KOPT-K1 (cell line): Measurements from ENCODE around the gene TLL2.

ENCODE experiments used
- H3K27ac ChIP-seq: fragments of 200-600 bp; sonication (generic); 2 replicates; pipeline ENCODE4 v1.5.1; 2016; ENCODE audit warnings: antibody characterized with exemption, mild to moderate bottlenecking, low read depth, low read length; ENCODE audit not compliant: poor library complexity, severe bottlenecking
- H3K36me3 ChIP-seq: fragments of 200-600 bp; sonication (generic); 2 replicates; pipeline ENCODE4 v1.5.1; 2017; ENCODE audit warnings: antibody characterized with exemption, mild to moderate bottlenecking, low read length, moderate library complexity; ENCODE audit not compliant: insufficient read depth
- H3K9me3 ChIP-seq: fragments of 200-600 bp; sonication (generic); 2 replicates; pipeline ENCODE4 v1.5.1; 2017; ENCODE audit warnings: antibody characterized with exemption, low read length, mild to moderate bottlenecking; ENCODE audit not compliant: insufficient read depth, poor library complexity, severe bottlenecking

TLL2 gene

DNA sequence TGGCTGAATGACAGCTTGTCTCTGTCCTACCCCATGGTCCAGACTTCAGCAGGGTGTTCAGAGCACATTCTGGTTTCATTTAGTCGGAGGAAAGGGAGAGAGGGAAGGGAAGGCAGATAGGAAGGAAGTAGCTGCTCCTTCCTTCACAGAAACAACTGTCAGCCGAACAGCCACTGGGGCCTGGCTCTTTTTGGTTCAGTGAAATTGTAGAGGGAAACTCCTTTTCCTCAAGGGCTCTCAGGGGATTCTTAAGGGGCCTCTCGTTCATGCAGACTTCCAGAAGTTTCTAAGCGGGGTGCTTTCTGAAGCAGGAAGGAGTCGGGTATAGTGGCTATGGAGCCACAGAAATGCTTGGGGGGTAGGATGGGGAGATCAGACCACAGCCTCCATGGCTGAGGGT, 56.4 kb downstream of the TLL2 start:
- no peak overlapping the region for H3K27ac ChIP-seq

DNA sequence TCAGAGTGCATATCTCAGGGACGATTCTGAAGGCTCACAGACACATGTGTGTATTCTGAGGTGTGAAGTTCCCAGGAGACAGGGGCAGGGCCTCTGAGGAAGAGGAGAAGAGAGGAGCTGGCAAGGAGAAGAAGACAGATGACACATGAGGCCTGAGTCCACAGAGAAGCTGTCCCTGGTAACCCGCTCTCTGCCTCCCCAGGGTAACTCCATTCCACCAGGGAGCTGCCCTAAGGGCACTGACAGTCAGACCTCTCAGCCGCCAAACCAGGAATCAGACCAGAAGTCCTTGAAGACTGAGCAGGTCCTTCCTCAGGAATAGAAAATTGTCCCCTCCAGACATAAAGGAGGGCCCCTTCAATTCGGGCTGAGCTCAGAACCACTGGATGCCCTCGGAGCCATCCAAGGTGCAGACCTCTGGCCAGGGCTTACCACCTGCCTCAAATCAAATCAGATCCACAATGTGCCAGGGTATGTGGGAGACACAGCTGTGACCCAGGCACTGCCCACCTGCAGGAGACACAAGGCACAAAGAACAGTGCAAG, 57.4 kb downstream of the TLL2 start:
- Histone ChIP-seq H3K9me3 (peaks cover 14% of the 10 kb centered on the region), H3K27ac (no peak overlapping the region), H3K36me3 (no peaks in the 10 kb centered on the region)

More for the DNA sequence above, 56.4 kb downstream of the TLL2 start:
- H3K9me3 ChIP-seq, result peaks cover 14% of the 10 kb centered on the region
- no peaks in the 10 kb centered on the region for H3K36me3 ChIP-seq

DNA sequence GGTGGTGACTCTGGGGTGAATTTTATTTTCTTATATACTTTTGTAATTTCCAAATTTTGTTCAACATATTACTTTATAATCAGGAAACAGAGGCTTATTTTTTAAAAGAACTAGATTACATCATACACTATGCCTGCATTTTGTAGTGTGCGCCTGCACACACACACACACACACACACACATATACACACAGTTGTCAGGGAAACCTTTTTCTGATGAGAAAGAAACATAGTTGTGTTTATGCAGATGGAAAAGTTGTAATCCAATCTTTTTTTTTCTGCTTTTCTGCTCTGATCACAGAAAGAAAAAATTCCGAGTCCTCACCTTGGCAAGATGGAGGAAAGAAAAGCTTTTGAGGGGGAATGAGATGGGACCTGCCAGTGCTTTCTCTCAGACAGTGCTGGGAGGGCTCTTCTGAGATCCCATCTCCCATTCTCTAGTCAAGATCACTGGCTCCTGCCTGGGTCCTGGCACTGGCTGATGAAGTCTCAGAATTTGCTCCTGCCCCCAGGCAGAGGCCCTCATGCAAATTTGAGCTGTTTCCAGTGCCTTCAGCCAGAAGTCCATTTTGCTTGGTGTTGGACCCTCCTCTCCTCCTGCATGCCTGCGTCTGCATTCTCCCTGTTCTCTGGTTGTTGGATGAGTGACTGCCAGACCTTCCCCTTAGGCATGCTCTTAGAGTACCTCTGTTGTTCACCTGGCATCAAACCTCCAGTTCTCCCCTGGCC, 59.7 kb downstream of the TLL2 start:
- Histone ChIP-seq H3K9me3 (no peaks in the 10 kb centered on the region), H3K36me3 (no peaks in the 10 kb centered on the region), H3K27ac (no peak overlapping the region)

DNA sequence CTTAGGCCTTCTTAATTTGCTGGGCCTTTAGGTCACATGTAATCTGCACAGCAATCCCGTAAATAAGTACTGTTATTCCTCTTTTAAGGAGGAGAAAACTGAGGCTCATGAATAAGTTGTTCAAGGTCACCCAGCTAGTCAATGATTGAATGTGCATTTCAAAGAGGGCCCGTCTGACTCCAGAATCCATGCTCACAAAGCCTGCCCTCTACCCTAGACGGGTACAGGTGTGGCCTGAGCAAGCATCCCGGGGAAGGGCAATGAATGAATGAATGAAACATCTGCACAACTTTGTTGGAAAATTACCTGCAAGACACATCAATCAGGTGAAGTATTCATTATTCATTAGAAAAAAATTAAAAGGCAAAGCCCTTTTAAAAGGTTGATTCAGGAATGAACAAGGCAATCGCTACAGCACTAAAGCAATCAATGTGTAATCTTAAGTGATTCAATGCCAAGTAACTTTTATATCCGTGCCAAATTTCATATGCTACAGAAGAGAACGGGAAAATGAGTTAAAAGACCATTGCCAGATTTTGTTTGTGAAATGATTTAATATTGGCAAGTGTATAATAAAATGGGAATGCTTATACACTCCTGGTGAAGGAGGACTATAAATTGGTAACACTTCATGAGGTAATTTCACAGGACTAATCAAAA, 61.1 kb downstream of the TLL2 start:
- H3K36me3 ChIP-seq, result no peaks in the 10 kb centered on the region
- H3K9me3 ChIP-seq, result no peaks in the 10 kb centered on the region

DNA sequence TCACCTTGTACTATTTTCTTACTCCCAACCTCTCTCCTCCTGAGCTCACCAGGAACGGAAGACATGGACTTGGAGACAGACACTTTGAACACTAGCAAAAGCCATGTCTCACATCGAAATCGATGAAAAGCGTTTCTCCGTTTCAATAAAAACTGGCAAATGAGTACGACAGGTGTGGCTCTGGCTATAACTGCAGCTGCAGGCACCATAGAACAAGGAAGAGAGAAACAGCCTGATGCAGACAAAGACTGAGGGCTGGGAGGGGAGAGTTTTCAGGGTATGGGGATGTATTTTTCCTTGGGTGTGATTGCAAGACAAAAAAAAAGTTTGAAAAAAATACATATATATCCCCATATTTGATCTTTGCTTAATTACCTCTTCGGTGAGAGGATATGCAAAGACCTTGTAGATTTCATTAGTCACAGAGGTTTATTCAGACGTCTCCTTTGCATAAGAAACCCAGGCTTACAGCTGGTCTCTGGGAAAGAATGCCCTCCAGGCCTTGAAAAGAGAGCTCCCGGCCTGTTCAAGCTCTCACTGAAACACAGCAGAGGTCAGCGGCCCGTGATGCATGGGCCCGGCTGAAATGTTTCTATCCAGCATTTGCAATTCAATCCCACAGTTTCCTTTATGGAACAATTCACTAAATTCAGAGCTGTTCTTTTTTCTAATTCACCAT, 63.1 kb downstream of the TLL2 start:
- no peaks in the 10 kb centered on the region for H3K36me3 ChIP-seq
- H3K9me3 ChIP-seq, result no peaks in the 10 kb centered on the region
- no peak overlapping the region for H3K27ac ChIP-seq

More for the DNA sequence above, 61.1 kb downstream of the TLL2 start:
- no peak overlapping the region for H3K27ac ChIP-seq

DNA sequence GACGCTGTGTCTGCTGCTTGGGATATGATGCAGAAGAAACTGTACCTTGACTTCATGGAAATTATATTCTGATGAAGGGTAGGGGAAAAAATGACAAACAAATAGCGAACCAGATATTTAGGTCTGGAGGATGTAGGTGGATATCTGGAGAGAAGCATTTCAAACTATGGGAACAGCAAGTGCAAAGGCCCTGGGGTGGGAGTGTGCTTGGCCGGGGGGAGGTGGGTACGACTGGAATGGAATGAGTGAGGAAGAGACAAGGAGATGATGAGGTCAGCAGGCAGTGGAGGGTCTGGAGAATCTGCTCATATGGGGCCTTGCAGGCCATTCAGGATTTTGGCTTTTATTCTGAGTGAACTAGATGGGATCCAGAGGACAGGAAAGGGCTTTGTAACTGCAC, 65.2 kb downstream of the TLL2 start:
- no peaks in the 10 kb centered on the region for H3K36me3 ChIP-seq
- H3K9me3 ChIP-seq, result no peaks in the 10 kb centered on the region
- no peak overlapping the region for H3K27ac ChIP-seq

DNA sequence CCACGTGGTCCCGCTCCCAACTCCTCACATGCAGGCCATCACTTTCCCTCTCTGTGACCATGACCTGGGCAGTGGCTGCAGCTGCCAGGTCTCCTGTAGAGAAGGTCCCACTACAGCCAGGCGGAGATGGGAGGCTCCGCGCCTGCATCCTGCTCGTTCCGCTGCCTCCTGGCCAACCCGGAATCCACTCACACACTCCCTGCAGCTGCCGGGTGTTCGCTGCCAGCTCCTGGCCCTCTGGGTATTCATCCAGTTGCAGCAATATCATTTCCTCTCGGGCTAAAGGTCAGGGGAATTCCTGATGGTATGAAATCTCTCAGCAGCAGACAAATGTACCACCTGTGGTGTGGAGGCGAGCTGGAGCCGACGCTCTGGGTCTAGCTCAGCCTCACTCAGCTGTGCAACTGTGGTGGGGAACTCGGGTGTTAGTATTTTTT, 65.7 kb downstream of the TLL2 start:
- Histone ChIP-seq H3K36me3 (no peaks in the 10 kb centered on the region), H3K9me3 (no peaks in the 10 kb centered on the region), H3K27ac (no peak overlapping the region)

DNA sequence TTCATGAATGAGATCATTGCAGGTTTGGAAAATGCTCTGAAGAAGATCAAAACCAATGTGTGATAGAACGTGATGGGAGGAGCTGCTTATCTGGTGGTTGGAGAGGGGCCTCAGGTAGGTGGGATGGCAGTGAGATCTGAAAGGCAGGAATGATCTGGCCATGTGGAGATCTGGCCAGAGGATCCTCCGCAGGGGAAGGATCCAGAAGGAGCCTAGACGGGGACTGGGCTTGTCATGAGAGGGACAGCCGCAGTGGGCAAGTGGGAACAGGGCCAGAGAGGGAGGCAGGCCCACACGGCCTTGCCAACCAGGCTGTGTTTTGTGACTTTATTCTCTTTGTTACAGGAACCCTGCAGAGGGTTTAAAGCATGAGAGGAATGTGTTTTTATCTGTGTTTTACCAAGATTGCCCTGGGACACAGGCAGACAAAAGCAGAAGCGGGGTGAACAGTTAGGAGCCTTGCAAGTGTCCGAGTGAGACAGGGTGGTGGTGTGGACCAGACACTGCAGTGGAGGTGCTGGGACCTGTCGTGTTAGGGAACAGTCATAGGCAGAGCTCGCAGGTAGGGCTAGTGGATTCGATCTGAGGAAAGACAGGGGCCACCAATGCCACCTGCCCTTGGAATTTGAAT, 66.6 kb downstream of the TLL2 start:
- Histone ChIP-seq H3K9me3 (no peaks in the 10 kb centered on the region), H3K27ac (no peak overlapping the region), H3K36me3 (no peaks in the 10 kb centered on the region)

DNA sequence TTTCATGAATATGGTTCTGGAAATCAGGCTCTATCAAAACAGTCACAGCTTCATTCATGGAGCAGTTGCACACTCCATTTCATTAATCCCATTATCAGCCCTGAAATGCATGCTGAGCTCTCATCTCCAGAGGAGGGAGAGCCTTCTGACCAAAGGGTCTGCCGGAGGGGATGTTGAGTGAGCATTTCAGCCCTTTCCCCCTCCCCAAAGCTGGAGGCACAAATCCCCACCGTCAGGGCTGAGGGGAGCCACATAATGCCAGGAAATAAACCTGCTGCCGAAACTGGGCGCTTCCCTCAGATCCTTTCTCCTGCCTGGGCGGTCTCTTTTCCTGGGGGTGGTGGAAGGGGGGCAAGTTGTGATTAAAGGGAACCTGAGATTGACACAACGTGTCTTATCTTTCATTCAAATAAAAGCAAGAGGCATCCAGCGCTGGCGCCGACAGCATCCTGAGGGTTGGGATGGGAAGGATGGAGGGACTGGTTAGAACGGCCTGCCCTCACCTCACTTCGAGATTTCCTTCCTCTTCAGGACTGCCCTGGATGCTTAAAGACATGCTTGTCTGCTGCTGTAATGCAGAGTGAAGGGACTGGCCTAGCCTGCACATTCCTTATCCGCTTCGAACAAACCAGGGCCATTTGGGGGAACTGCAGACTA, 71.6 kb downstream of the TLL2 start:
- no peaks in the 10 kb centered on the region for H3K36me3 ChIP-seq
- H3K9me3 ChIP-seq, result no peaks in the 10 kb centered on the region
- H3K27ac ChIP-seq, result no peak overlapping the region

DNA sequence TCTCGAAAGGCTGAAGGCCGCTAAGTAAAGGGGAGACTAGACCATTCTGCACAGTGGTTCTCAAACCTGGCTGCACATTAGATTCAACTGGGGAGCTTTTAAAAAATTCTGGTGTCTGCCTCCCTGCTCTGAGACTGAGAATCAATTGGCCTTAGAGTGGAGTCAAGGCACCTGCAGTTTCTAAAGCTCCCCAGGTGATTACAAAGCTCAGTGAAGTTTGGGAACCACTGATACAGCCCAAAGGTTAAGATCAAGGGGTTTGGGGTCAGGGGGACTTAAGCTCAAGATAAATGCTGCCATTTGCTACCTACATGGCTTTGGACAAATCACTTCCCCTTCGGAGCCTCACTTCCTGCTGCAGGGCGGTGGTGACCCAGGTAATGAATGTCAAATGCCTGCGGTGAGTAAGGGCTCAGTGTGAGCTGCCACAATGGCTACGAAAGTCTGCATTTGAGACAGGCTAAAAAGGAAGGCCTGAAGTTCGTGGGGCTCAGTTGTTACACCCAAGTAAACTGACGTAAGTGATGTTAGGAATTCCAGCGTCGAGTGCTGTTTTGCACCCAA, 72.3 kb downstream of the TLL2 start:
- Histone ChIP-seq H3K9me3 (no peaks in the 10 kb centered on the region), H3K27ac (no peak overlapping the region), H3K36me3 (no peaks in the 10 kb centered on the region)

DNA sequence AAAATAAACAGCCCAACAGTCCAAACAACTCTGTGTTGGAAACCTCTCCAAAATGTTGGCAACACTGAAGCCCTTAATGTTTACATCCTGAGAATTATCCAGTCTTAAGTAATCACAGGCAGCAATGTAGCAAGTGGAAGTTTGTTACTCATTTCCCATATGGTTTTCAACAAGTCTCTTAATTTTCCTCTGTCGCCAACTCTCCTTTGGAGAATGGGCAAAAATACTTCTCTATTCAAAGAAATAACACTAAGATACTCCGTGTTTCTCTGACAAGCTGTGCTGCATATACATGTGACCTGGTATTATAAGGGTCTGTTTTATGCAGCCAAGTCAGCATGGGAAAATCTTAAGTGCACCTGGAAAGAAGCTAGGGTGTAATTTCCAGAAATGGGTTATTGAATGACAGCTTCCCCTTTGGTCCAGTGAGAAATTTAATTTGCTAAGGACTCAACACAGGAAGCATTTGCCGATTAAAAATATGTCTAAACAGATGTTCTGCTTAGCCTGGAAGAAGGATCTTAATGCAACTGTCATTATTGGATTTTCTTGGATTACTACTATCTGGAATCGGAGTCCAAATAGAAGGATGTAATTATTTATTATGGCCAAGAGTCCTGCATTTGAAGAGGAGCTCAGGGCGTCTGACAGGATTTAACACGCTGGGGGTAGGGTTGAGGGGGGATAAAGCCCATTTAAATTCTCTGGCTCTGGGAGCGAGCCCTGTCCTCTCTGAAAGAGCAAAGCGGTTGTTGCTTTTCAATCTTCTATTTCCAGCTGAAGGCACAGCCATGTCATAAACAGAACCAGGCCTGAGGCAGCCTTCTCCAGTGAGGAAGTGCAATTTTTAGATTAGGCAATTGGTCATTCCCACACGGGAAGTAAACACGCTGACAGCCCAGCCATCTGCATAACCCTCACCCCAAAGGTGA, 73.1 kb downstream of the TLL2 start:
- Histone ChIP-seq H3K36me3 (no peaks in the 10 kb centered on the region), H3K27ac (no peak overlapping the region), H3K9me3 (peaks cover under 1% of the 10 kb centered on the region)

DNA sequence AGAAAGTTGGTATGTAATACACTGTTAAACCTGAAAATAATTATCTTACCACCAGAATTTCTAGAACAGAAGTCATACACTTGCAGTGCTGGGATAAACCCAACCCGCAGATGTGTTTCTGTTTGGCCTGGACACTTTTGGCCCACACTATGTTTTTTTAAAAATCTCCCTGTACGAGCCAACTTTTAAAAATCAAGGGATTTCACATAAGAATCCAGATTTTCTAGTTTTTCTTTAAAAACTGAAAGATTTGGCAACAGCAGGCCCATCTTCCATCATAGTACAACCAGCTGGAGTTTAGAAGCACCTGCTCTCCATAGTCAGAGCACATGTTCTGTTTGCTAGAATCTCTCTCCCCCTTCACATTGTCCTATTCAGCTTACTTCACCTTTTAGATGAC, 74.0 kb downstream of the TLL2 start:
- H3K27ac ChIP-seq, result no peak overlapping the region
- peaks cover 6% of the 10 kb centered on the region for H3K9me3 ChIP-seq
- H3K36me3 ChIP-seq, result no peaks in the 10 kb centered on the region

DNA sequence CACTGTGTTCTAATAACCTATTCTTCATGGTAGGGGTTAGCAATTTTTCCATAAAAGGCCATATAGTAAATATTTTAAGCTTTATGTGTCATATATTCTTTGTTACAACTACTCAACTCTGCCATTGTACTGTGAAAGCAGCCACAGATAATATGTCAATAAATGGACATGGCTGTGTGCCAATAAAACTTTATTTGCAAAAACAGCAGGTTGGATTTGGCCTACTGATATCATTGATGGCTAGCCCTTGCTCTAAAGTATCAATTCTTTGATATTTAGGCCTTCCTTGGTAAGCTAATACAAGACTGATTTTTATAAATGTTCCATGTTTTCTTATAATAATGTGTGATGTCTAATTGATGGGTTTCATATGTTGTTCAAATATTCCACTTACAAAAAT, 77.7 kb downstream of the TLL2 start:
- no peaks in the 10 kb centered on the region for H3K36me3 ChIP-seq
- no peak overlapping the region for H3K27ac ChIP-seq
- peaks cover 6% of the 10 kb centered on the region for H3K9me3 ChIP-seq
